HCT116 (cell line): Measurements from ENCODE around the gene BTBD2. TPM values are rescaled to one million over a fixed set of nuclear protein-coding genes. Genes with fewer than 3 reads are reported as not detected.
A peak's percentile ranks its signal among the peaks of the same experiment; 100 is the strongest.

Source experiments
- ATAC-seq: fragments of 200-7000 bp; cut with Tn5 transposase; 2 replicates; pipeline ENCODE4 v1.9.1; 2020; ENCODE audit warnings: mild to moderate bottlenecking, moderate library complexity
- BruUV-seq: library from RNA; stranded (reverse); fragments of 400-500 nt; replicated peaks from 2 replicates; lab custom pipeline; 2021; lab: Mats Ljungman, UMichigan
- CTCF ChIA-PET: fragments of 300-600 bp; sonication (Branson Sonifier 250); formaldehyde crosslinking; loops from one replicate; lab custom pipeline; 2021; ENCODE audit warnings: antibody characterized with exemption; lab: Charles Lee
- POLR2A ChIA-PET: fragments of 300-600, 350-600 bp; sonication (Branson Sonifier 250); formaldehyde crosslinking; loops from one replicate; lab custom pipeline; 2021; ENCODE audit warnings: antibody characterized with exemption; lab: Charles Lee
- RAD21 ChIA-PET, 2 experiments: fragments of 300-600 bp; sonication (Branson Sonifier 250); formaldehyde crosslinking; loops; one replicate each; lab custom pipeline; 2023; ENCODE audit warnings: low total read pairs in 2 of 2; ENCODE audit not compliant: uncharacterized antibody in 2 of 2, unreplicated experiment in 2 of 2, low non-redundant PET in 1 of 2; lab: Charles Lee
- DNase-seq: peaks from one replicate; pipeline ENCODE4 v3.0.0-alpha.2; 2010; ENCODE audit warnings: low read depth, low spot score
- H2AFZ ChIP-seq: fragments of 200-600 bp; shearing (Covaris generic), sonication (generic); 2 replicates; pipeline ENCODE4 v1.6.1; 2017; ENCODE audit warnings: low read depth, mixed run types, mixed read lengths, antibody characterized with exemption, low read length; ENCODE audit not compliant: poor library complexity, severe bottlenecking
- H3K27ac ChIP-seq: 2 replicates; pipeline ENCODE4 v1.5.1; 2012; ENCODE audit warnings: low read depth, low read length
- H3K27me3 ChIP-seq: fragments of 200-600 bp; sonication (generic); 2 replicates; pipeline ENCODE4 v1.6.1; 2016; ENCODE audit warnings: mixed run types, low read length, mixed read lengths; ENCODE audit not compliant: insufficient read depth
- H3K36me3 ChIP-seq, 2 experiments: fragments of 200-500 bp in 1 of 2; fragments of 200-600 bp in 1 of 2; sonication (Bioruptor generic) in 1 of 2; sonication (generic) in 1 of 2; 2 replicates each; pipeline versions ENCODE4 v1.5.1 to v1.6.1; 2014 to 2016; ENCODE audit warnings: low read length in 2 of 2, inconsistent platforms in 1 of 2, mixed read lengths in 1 of 2, mixed run types in 1 of 2; ENCODE audit not compliant: insufficient read depth in 2 of 2, control insufficient read depth in 1 of 2
- H3K4me1 ChIP-seq, 2 experiments: fragments of 200-600 bp in 1 of 2; sonication (generic) in 1 of 2; 2 replicates each; pipeline versions ENCODE4 v1.5.1 to v1.6.1; 2012 to 2017; ENCODE audit warnings: low read length in 2 of 2, inconsistent platforms in 1 of 2, mild to moderate bottlenecking in 1 of 2, mixed read lengths in 1 of 2, mixed run types in 1 of 2, moderate library complexity in 1 of 2; ENCODE audit not compliant: insufficient read depth in 2 of 2, control insufficient read depth in 1 of 2
- H3K4me2 ChIP-seq: fragments of 200-600 bp; sonication (generic); 2 replicates; pipeline ENCODE4 v1.6.1; 2017; ENCODE audit warnings: mixed run types, low read length, mixed read lengths
- H3K4me3 ChIP-seq, 2 experiments: fragments of 200-600 bp in 1 of 2; sonication (generic) in 1 of 2; replicated peaks in 1 of 2; 2 replicates each; pipeline ENCODE4 v1.5.1; 2011 to 2016; ENCODE audit warnings: low read length in 2 of 2, control low read depth in 1 of 2, low read depth in 1 of 2, mild to moderate bottlenecking in 1 of 2, mixed read lengths in 1 of 2, mixed run types in 1 of 2
- H3K79me2 ChIP-seq: fragments of 200-600 bp; sonication (generic); 2 replicates; pipeline ENCODE4 v1.6.1; 2017; ENCODE audit warnings: mild to moderate bottlenecking, mixed run types, low read length, moderate library complexity, mixed read lengths; ENCODE audit not compliant: insufficient read depth
- H3K9ac ChIP-seq: fragments of 200-600 bp; sonication (generic); 2 replicates; pipeline ENCODE4 v1.6.1; 2016; ENCODE audit warnings: low read length, mixed read lengths
- H3K9me2 ChIP-seq: fragments of 200-600 bp; sonication (generic), shearing (Covaris generic); 2 replicates; pipeline ENCODE4 v1.6.1; 2017; ENCODE audit warnings: mixed run types, mild to moderate bottlenecking, moderate library complexity; ENCODE audit not compliant: insufficient read depth
- H3K9me3 ChIP-seq, 2 experiments: fragments of 200-500 bp in 1 of 2; fragments of 200-600 bp in 1 of 2; sonication (Bioruptor generic) in 1 of 2; sonication (generic) in 1 of 2; 2 replicates each; pipeline ENCODE4 v1.6.1; 2014 to 2017; ENCODE audit warnings: low read length in 2 of 2, mixed read lengths in 2 of 2, inconsistent platforms in 1 of 2, low read depth in 1 of 2, mild to moderate bottlenecking in 1 of 2, mixed run types in 1 of 2, moderate library complexity in 1 of 2; ENCODE audit not compliant: control insufficient read depth in 1 of 2, insufficient read depth in 1 of 2
- H4K20me1 ChIP-seq: fragments of 200-600 bp; sonication (generic), shearing (Covaris generic); 2 replicates; pipeline ENCODE4 v1.6.1; 2017; ENCODE audit warnings: mixed run types, mild to moderate bottlenecking, moderate library complexity; ENCODE audit not compliant: insufficient read depth
- CTCF ChIP-seq, 3 experiments: fragments of 200-600 bp in 1 of 3; sonication (generic) in 1 of 3; IDR thresholded peaks in 2 of 3; conservative IDR thresholded peaks in 1 of 3; 2 replicates each; pipeline ENCODE4 v1.5.1; 2012 to 2017; ENCODE audit warnings: low read depth in 2 of 3, low read length in 2 of 3, antibody characterized with exemption in 1 of 3, borderline replicate concordance in 1 of 3, control low read depth in 1 of 3, mild to moderate bottlenecking in 1 of 3, mixed read lengths in 1 of 3, mixed run types in 1 of 3, moderate library complexity in 1 of 3; ENCODE audit not compliant: insufficient read depth in 1 of 3
- EGR1 ChIP-seq: IDR thresholded peaks from 2 replicates; pipeline ENCODE4 v1.6.1; 2012; ENCODE audit warnings: low read depth
- ELF1 ChIP-seq: IDR thresholded peaks from 2 replicates; pipeline ENCODE4 v1.6.1; 2012; ENCODE audit warnings: low read depth, borderline replicate concordance
- FOSL1 ChIP-seq: IDR thresholded peaks from 2 replicates; pipeline ENCODE4 v1.6.1; 2012; ENCODE audit warnings: low read depth
- POLR2A ChIP-seq: IDR thresholded peaks from 2 replicates; pipeline ENCODE4 v1.7.0; 2011; ENCODE audit warnings: borderline replicate concordance; ENCODE audit not compliant: insufficient read depth, insufficient read length; ENCODE audit errors: extremely low read depth
- POLR2AphosphoS5 ChIP-seq: IDR thresholded peaks from 2 replicates; pipeline ENCODE4 v1.6.1; 2011; ENCODE audit warnings: mild to moderate bottlenecking, low read depth, low read length, moderate library complexity
- SIN3A ChIP-seq: IDR thresholded peaks from 2 replicates; pipeline ENCODE4 v1.6.1; 2012; ENCODE audit warnings: low read depth
- SP1 ChIP-seq: IDR thresholded peaks from 2 replicates; pipeline ENCODE4 v1.6.1; 2012; ENCODE audit warnings: low read depth
- SRF ChIP-seq: IDR thresholded peaks from 2 replicates; pipeline ENCODE4 v1.6.1; 2012; ENCODE audit warnings: low read depth
- YY1 ChIP-seq: IDR thresholded peaks from 2 replicates; pipeline ENCODE4 v1.6.1; 2011; ENCODE audit warnings: low read length, low read depth, moderate library complexity, mild to moderate bottlenecking; ENCODE audit not compliant: insufficient replicate concordance; ENCODE audit errors: extremely low read depth
- ZFX ChIP-seq: fragments of 450-650 bp; IDR thresholded peaks from 2 replicates; pipeline ENCODE4 v1.6.1; 2017
- intact Hi-C: fragments of 100-400 bp; cut with micrococcal nuclease; formaldehyde crosslinking; loops from 2 replicates; pipeline ENCODE4 v1.10.0; 2022
- total RNA-seq: library from RNA; stranded (reverse); gene quantifications from one replicate; pipeline ENCODE4 v1.2.1, GENCODE V29; 2021; ENCODE audit not compliant: unreplicated experiment
- TF ChIP-seq, protein P1 (sequence below): IDR thresholded peaks from 2 replicates; pipeline ENCODE4 v1.6.1; 2011; ENCODE audit warnings: mild to moderate bottlenecking, low read length, moderate library complexity; ENCODE audit not compliant: insufficient replicate concordance; ENCODE audit errors: extremely low read depth

Gene BTBD2
- total RNA-seq, 1 experiment from 2014 or later = 112 TPM

DNA sequence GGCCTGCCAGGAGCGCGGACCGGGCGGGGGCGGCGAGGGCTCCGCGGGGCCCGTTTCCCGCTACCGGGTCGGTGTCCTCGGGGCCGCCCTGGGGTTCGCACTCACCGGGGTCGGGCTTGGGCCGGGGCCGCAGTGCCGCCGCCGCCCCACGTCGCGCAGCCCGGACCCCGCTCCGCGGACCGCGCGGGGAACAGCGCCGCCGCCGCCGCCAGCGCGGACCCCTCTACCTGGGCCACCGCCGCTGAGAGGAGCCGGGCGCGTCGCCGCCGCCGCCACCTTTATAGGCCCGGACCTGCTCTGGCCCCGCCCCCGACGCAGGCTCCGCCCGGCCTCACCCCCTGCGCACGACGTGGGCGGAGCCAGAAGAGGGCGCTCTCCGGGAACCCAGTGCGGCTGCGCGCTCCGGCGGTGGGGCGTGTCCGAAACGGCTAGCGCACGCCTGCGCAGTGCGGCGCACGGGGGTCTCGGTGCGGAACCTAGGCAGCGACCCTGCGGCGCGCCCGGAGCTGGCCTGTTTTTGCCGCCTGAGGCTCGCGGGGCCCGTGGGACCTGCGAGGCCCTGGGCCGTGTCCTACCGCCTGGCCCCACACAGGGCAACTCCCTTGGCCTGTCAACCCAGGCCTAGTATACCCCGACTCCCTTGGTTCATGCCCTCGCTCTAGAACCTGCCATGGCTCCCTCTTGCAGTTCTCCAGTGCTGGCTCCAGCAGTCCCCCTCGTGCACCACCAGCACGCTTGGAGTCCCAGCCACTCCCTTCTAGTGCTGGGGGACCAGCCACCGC is 35.7 kb upstream of the BTBD2 start, which contains the start of gene MKNK2:
Gene MKNK2 (minus strand): TSS at position 254 of the 782 bp plus-strand sequence. CDS start 393 bp downstream, outside the sequence.
- H2AFZ ChIP-seq = no peak within 1 kb of the TSS
- H3K79me2 ChIP-seq = peaks cover 45% of the 10 kb centered on the region
- H3K4me1 ChIP-seq = peaks cover 73 to 89% of the 10 kb centered on the region in 2 experiments
- peaks cover 5% of the 10 kb centered on the region; the same call in 1 of the 2 replicates for H4K20me1 ChIP-seq
- no peaks in the 10 kb centered on the region for H3K9me3 ChIP-seq
- H3K4me2 ChIP-seq = peak within 1 kb of the TSS; percentile 100
- H3K9me2 ChIP-seq = no peaks in the 10 kb centered on the region
- CTCF ChIA-PET = interaction anchor here (0.9 kb wide), 1 partner anchor 32 kb away, joined by 3 read pairs; no protein-coding TSS in a partner anchor
- intact Hi-C loops = no loop called here
- H3K4me3 ChIP-seq = peak within 1 kb of the TSS; percentile 92
- no peak for DNase-seq
- H3K9ac ChIP-seq = peak within 1 kb of the TSS; percentile 90
- POLR2A ChIA-PET = interaction anchor here (1.0 to 4.3 kb wide), 5 partner anchors 9 to 19 kb away, joined by 7 to 39 read pairs (median 14); no protein-coding TSS in a partner anchor
- H3K36me3 ChIP-seq = peaks cover 0 to 3% of the 10 kb centered on the region in 2 experiments; a peak in 1 of 4 replicates
- RAD21 ChIA-PET = no interaction called here
- TF ChIP-seq EGR1 = no peak
- TF ChIP-seq ZFX = peak; percentile 72; the same call in 1 of the 2 replicates
- no peak for TF ChIP-seq ELF1
- TF ChIP-seq POLR2A = peak; percentile 99
- TF ChIP-seq CTCF (IDR thresholded peaks at IDR 0.05 in 2 of 3, conservative IDR thresholded peaks at IDR 0.05 in 1 of 3; ENCODE audit: borderline replicate concordance in 1 of 3, insufficient read depth in 1 of 3, low read depth in 2 of 3, low read length in 2 of 3) = peak in 1 of 3 experiments; percentile 54; a peak in 3 of 6 replicates
- TF ChIP-seq, protein P1, sequence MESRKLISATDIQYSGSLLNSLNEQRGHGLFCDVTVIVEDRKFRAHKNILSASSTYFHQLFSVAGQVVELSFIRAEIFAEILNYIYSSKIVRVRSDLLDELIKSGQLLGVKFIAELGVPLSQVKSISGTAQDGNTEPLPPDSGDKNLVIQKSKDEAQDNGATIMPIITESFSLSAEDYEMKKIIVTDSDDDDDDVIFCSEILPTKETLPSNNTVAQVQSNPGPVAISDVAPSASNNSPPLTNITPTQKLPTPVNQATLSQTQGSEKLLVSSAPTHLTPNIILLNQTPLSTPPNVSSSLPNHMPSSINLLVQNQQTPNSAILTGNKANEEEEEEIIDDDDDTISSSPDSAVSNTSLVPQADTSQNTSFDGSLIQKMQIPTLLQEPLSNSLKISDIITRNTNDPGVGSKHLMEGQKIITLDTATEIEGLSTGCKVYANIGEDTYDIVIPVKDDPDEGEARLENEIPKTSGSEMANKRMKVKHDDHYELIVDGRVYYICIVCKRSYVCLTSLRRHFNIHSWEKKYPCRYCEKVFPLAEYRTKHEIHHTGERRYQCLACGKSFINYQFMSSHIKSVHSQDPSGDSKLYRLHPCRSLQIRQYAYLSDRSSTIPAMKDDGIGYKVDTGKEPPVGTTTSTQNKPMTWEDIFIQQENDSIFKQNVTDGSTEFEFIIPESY = no peak
- no peak for TF ChIP-seq SP1
- no peak for TF ChIP-seq SIN3A
- peak; percentile 99 for TF ChIP-seq POLR2AphosphoS5
- TF ChIP-seq SRF = no peak
- TF ChIP-seq FOSL1 = no peak
- peak; percentile 78 for TF ChIP-seq YY1
- H3K27me3 ChIP-seq = no peaks in the 10 kb centered on the region
- H3K27ac ChIP-seq = peak within 1 kb of the TSS; percentile 85
- peak; percentile 72 for ATAC-seq
- no TSS peak for BruUV-seq
